AG09319 (cell line): ENCODE measurements around the gene GPR17.

Source experiments
- DNase-seq: peaks from one replicate; pipeline ENCODE4 v3.0.0-alpha.2; 2010; ENCODE audit warnings: low read depth; ENCODE audit errors: extremely low read depth
- TF ChIP-seq, protein P1 (sequence below): IDR thresholded peaks from 2 replicates; pipeline ENCODE4 v1.5.1; 2011; ENCODE audit warnings: low read depth, mild to moderate bottlenecking, inconsistent platforms, low read length, moderate library complexity

Gene GPR17

DNA sequence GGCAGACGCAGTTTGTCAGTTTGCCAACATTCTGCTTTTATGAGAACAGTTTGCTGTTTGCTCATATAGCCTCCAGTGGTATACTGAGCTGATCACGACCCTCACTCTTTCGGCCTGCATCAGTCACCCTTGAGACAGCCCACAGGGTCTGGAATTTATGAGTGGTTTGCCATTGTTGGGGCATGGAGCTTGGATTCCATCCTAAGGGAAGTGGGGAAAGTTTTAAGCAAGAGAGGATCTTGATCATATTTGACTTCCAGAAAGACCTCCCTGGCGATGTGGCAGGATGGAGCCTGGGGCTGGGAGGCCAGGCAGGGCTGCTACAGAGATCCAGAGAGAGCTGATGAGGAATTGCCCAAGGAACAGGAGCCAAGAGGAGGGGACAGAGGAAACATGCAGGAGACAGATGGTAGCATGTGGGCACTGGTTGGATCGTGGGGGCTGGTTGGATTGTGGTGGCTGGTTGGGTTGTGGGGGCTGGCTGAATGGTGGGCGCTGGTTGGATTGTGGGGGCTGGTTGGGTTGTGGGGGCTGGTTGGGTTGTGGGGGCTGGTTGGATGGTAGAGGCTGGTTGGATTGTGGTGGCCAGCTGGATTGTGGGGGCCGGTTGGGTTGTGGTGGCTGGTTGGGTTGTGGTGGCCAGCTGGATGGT, 27.3 kb upstream of the GPR17 start:
- TF ChIP-seq, protein P1, sequence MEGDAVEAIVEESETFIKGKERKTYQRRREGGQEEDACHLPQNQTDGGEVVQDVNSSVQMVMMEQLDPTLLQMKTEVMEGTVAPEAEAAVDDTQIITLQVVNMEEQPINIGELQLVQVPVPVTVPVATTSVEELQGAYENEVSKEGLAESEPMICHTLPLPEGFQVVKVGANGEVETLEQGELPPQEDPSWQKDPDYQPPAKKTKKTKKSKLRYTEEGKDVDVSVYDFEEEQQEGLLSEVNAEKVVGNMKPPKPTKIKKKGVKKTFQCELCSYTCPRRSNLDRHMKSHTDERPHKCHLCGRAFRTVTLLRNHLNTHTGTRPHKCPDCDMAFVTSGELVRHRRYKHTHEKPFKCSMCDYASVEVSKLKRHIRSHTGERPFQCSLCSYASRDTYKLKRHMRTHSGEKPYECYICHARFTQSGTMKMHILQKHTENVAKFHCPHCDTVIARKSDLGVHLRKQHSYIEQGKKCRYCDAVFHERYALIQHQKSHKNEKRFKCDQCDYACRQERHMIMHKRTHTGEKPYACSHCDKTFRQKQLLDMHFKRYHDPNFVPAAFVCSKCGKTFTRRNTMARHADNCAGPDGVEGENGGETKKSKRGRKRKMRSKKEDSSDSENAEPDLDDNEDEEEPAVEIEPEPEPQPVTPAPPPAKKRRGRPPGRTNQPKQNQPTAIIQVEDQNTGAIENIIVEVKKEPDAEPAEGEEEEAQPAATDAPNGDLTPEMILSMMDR, result no peak
- DNase-seq, result no peak

DNA sequence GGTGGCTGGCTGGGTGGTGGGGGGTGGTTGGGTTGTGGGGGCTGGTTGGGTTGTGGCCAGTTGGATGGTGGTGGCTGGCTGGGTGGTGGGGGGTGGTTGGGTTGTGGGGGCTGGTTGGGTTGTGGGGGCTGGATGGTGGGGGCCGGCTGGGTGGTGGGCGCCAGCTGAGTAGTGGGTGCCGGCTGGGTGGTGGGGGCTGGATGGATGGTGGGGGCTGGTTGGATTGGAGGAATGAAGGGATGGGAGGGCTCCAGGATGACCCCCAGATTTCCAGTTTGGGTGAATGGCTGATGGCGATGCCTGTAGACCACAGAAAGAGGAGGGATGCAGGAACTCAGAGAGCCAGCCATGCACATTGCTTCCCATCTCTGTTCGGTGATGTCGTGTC, 26.8 kb upstream of the GPR17 start:
- TF ChIP-seq, protein P1, result no peak
- DNase-seq, result no peak

DNA sequence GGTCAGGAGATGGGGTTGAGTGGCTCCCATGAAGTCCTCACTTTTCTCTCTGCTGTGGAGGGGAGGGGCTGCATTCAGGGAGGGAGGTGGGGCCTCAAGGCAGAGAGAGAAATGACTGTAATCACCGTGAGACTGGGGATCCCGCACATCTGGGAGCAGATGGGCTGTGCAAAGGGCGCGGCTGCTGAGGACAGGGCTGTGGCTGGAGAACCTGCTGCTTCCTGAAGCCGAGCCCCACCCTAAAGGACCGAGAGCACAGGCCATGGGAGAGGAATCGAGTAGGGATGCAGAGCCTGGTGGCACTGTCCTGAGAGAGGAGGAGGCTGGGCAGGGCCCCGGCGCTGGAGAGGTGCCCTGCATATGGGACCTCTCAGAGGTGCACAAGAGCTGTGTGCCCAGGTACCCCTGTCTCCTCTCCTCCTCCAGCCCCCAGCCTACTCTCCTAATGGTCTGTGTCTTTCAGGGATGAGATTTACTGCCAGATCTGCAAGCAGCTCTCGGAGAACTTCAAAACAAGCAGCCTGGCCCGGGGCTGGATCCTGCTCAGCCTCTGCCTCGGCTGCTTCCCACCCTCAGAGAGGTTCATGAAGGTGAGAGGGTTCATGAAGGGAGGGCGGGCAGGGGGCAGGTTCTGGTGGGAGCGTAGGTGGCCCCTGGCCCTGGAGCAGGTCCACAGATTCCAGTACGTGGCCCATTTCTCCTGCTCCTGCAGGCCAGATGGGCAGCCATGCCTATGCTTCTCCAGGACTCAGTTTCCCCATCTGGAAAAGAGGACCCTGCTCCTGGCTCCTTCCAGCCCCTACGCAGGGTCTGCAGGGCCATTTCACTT, 25.9 kb upstream of the GPR17 start:
- no peak for DNase-seq
- TF ChIP-seq, protein P1, result no peak

DNA sequence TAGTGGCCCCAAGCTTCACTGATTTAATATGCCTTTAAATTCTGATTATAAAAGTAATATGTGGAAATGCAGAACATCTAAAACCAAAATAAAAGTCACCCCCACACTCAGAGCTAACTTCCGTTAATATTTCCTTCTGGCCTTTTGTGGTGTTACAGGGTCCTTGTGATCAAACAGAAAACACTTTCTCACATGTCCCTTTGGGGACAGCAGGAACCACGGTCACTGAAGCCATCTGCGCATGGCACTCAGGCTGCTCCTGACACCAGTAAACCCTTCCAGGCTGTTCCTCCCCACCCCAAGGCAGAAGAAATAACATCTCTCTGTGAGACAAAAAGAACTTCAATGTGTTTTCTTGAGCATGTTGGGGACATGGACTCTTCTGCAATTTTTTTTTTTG, 25.1 kb upstream of the GPR17 start:
- no peak for DNase-seq
- TF ChIP-seq, protein P1, result no peak

DNA sequence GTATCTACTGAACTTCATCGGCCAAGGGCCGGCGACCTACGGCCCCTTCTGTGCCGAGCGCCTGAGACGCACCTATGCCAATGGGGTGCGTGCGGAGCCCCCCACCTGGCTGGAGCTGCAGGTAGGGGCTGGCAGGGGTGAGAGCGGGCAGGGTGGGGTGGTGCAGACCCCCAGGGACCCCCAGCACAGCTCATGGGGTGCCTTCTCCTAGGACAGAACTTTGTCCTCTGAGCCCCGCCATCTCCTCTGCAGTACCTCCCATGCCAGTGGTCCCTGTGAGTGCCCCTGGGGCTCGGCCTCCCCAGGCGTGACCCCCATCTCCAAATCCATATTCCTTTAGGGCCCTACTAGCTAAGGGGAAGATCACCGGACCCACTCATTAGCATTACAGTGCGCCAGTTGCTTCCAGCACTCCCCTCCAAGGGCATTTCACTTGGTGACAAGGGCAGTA, 23.9 kb upstream of the GPR17 start:
- TF ChIP-seq, protein P1, result no peak
- DNase-seq, result no peak

DNA sequence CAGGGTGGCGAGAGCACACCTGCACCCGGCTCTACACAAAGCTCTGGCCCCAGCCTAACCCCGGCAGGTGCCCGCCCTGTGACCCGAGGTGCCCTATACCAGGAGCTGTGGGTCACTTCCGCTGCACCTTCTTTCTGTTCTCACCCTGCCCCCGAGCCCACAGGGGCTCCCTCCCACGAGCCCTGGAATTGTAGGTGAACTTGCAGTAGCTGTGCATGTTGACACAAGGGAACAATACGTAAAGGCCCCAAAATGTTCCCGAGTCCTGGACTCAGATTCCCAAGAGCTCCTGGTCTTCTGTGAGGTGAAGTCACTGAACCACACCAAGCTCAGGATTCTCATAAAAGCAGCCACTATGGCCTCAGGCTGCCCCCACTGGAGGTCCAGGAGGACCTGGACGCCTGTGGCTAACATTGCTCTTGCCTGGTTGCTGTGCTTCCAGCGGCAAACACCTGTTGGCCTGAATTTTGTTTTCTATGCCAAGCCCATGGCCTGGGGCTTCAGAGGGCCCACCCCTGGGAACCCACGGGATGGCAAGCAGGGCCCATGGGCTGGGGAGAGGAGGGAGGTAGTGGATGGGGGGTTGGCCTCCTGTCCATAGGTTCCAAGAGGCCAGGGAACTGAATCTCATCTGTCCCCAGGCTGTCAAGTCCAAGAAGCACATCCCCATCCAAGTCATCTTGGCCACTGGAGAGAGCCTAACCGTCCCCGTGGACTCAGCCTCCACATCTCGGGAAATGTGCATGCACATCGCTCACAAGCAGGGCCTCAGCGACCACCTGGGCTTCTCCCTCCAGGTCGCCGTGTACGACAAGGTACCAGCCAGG, 23.2 kb upstream of the GPR17 start:
- DNase-seq, result no peak
- TF ChIP-seq, protein P1, result no peak
